ENCODE measurements around the gene HYLS1. TPM values are rescaled to one million over a fixed set of nuclear protein-coding genes. Genes with fewer than 3 reads are reported as not detected.

HYLS1 gene
- total and polyA plus RNA-seq, 10 of the 15 experiments (the other 5 are each of a cell fraction or from before 2014, with no cell fraction given): 11.7 to 35.1 (median 17.6) TPM

DNA sequence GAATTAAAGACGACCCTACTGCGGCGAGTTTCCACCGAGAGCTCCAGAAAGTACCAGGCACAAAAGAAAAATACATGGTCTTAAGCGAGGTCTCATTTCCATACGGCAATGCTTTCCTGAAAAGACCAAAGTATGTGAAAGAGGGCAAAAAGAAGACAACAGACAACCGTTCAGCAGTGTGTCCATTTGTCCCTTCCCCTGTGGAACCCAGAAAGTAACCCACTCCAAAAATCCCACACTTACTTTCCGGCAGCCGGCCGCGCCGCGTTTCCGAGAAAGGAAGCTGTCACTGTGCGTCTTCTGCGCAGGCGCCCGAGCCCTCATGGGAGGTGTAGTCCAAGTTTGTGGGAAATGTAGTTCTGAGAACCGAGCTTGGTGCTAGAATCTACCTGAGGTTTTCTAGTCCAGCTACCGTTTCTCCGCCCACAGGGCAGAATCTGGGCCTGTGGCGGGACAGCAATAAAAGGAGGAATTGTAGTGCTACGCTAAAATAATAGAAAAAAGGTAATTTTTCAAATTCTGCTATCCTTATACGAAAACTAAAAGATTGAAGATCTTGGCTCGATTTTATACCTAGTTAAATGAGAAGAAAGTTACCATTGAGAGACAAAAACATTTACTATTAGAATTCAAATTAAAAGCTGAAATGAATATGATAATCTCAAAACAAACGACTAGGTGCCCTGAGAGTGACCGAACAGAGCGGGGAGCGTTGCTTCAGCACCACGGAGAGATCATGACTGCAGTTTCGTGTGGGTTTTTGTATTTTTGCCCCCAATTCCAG lies 15.7 kb downstream of the HYLS1 start, which contains the start of gene PUS3 (continued):
- TF ChIP-seq, protein P1, sequence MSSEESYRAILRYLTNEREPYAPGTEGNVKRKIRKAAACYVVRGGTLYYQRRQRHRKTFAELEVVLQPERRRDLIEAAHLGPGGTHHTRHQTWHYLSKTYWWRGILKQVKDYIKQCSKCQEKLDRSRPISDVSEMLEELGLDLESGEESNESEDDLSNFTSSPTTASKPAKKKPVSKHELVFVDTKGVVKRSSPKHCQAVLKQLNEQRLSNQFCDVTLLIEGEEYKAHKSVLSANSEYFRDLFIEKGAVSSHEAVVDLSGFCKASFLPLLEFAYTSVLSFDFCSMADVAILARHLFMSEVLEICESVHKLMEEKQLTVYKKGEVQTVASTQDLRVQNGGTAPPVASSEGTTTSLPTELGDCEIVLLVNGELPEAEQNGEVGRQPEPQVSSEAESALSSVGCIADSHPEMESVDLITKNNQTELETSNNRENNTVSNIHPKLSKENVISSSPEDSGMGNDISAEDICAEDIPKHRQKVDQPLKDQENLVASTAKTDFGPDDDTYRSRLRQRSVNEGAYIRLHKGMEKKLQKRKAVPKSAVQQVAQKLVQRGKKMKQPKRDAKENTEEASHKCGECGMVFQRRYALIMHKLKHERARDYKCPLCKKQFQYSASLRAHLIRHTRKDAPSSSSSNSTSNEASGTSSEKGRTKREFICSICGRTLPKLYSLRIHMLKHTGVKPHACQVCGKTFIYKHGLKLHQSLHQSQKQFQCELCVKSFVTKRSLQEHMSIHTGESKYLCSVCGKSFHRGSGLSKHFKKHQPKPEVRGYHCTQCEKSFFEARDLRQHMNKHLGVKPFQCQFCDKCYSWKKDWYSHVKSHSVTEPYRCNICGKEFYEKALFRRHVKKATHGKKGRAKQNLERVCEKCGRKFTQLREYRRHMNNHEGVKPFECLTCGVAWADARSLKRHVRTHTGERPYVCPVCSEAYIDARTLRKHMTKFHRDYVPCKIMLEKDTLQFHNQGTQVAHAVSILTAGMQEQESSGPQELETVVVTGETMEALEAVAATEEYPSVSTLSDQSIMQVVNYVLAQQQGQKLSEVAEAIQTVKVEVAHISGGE (CRISPR knock-in tag; IDR thresholded peaks at IDR 0.05): no peak
- 0 out of 2 replicates have a peak, but pooled peaks have one; percentile 41 for TF ChIP-seq TCF12 (IDR thresholded peaks at IDR 0.05; ENCODE audit: low read depth, low read length)
- no peak for TF ChIP-seq ZNF24 (IDR thresholded peaks at IDR 0.05)
- TF ChIP-seq POLR2AphosphoS5 (IDR thresholded peaks at IDR 0.05; ENCODE audit: low read length): peak; percentile 81
- TF ChIP-seq REST (IDR thresholded peaks at IDR 0.05; ENCODE audit: low read depth, low read length): peak; percentile 84
- TF ChIP-seq, protein P2, sequence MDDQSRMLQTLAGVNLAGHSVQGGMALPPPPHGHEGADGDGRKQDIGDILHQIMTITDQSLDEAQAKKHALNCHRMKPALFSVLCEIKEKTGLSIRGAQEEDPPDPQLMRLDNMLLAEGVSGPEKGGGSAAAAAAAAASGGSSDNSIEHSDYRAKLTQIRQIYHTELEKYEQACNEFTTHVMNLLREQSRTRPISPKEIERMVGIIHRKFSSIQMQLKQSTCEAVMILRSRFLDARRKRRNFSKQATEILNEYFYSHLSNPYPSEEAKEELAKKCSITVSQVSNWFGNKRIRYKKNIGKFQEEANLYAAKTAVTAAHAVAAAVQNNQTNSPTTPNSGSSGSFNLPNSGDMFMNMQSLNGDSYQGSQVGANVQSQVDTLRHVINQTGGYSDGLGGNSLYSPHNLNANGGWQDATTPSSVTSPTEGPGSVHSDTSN (IDR thresholded peaks at IDR 0.05; ENCODE audit: insufficient replicate concordance, low read depth, low read length): no peak
- TF ChIP-seq YY1 (IDR thresholded peaks at IDR 0.05; ENCODE audit: low read depth, low read length): peak; percentile 72
- TF ChIP-seq, protein P3, sequence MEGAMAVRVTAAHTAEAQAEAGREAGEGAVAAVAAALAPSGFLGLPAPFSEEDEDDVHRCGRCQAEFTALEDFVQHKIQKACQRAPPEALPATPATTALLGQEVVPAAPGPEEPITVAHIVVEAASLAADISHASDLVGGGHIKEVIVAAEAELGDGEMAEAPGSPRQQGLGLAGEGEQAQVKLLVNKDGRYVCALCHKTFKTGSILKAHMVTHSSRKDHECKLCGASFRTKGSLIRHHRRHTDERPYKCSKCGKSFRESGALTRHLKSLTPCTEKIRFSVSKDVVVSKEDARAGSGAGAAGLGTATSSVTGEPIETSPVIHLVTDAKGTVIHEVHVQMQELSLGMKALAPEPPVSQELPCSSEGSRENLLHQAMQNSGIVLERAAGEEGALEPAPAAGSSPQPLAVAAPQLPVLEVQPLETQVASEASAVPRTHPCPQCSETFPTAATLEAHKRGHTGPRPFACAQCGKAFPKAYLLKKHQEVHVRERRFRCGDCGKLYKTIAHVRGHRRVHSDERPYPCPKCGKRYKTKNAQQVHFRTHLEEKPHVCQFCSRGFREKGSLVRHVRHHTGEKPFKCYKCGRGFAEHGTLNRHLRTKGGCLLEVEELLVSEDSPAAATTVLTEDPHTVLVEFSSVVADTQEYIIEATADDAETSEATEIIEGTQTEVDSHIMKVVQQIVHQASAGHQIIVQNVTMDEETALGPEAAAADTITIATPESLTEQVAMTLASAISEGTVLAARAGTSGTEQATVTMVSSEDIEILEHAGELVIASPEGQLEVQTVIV (IDR thresholded peaks at IDR 0.05; ENCODE audit: borderline replicate concordance, partially characterized antibody): peak; percentile 79
